Transverse colon (tissue), 4 donors: ENCODE data around the gene FAM171A1. TPM values are rescaled to one million over a fixed set of nuclear protein-coding genes. Genes with fewer than 3 reads are reported as not detected.

Experiments used
- DNase-seq: peaks from one replicate; pipeline ENCODE4 v3.0.0-alpha.2; 2019
- H3K27ac ChIP-seq, 4 donors: fragments of 200-600 bp; sonication (generic); 2 replicates each; pipeline ENCODE4 v1.5.1; 2016 to 2018; ENCODE audit warnings: inconsistent platforms in 4 of 4
- H3K27me3 ChIP-seq: fragments of 200-600 bp; sonication (generic); 2 replicates; pipeline ENCODE4 v1.5.1; 2017; ENCODE audit warnings: inconsistent platforms
- H3K36me3 ChIP-seq, 4 donors: fragments of 200-600 bp; sonication (generic); 2 replicates each; pipeline ENCODE4 v1.5.1; 2017 to 2019; ENCODE audit warnings: inconsistent platforms in 4 of 4
- H3K4me1 ChIP-seq, 4 donors: fragments of 200-600 bp; sonication (generic); 2 replicates each; pipeline ENCODE4 v1.5.1; 2017 to 2020; ENCODE audit warnings: inconsistent platforms in 4 of 4
- H3K4me3 ChIP-seq, 4 donors: fragments of 200-600 bp; sonication (generic); 1 replicate in 1 of 4; 2 replicates in 3 of 4; pipeline versions ENCODE4 v1.5.1 to v1.6.1; 2017 to 2019; ENCODE audit warnings: inconsistent platforms in 4 of 4
- H3K9me3 ChIP-seq, 2 donors: fragments of 200-600 bp; sonication (generic); 2 replicates each; pipeline ENCODE4 v1.5.1; 2017 to 2019; ENCODE audit warnings: inconsistent platforms in 2 of 2
- CTCF ChIP-seq, 5 experiments: fragments of 200-600 bp in 3 of 5; fragments of 450-650 bp in 2 of 5; sonication (generic) in 3 of 5; IDR thresholded peaks; 1 replicate in 2 of 5; 2 replicates in 3 of 5; pipeline ENCODE4 v1.5.1; 2016 to 2017; ENCODE audit warnings: antibody characterized with exemption in 5 of 5, inconsistent platforms in 3 of 5, mild to moderate bottlenecking in 2 of 5, moderate library complexity in 1 of 5
- EP300 ChIP-seq: sonication (generic); formaldehyde crosslinking; IDR thresholded peaks from one replicate; pipeline ENCODE4 v1.6.1; 2017; ENCODE audit warnings: antibody characterized with exemption, low read depth
- POLR2A ChIP-seq: fragments of 450-650 bp; IDR thresholded peaks from one replicate; pipeline ENCODE4 v1.6.1; 2016; ENCODE audit warnings: antibody characterized with exemption, mild to moderate bottlenecking, moderate library complexity
- POLR2AphosphoS5 ChIP-seq, 3 donors: sonication (generic); formaldehyde crosslinking; IDR thresholded peaks; one replicate each; pipeline ENCODE4 v1.6.1; 2016; ENCODE audit warnings: antibody characterized with exemption in 3 of 3
- WGBS, 2 donors: methylation state at CpG; one replicate each; pipeline ENCODE4 v1.1.5; 2018; ENCODE audit warnings: low coverage in 1 of 2; 5-methylcytosine and 5-hydroxymethylcytosine counted together
- in situ Hi-C, 4 donors: fragments of 200-750 bp; cut with MboI; loops; one replicate each; pipeline versions ENCODE4 v1.15.0 to v1.15.1; 2017; ENCODE audit warnings: low sequenced_read_pairs in 3 of 4, low pct_ligation_motif_present in 1 of 4, low pct_unique_long_range_greater_than_20kb in 1 of 4
- intact Hi-C: fragments of 100-400 bp; cut with DNase I; formaldehyde crosslinking; loops from one replicate; pipeline ENCODE4 v1.15.1; 2023; ENCODE audit warnings: low total_unique reads
- total RNA-seq, 4 donors: library from RNA; depleted of rRNA; stranded (reverse); fragments of >200 nt; gene quantifications; one replicate each; pipeline ENCODE4 v1.1.0, GENCODE V29; 2016

FAM171A1 gene
- total RNA-seq, 4 donors from 2014 or later = 29.2 to 42.2 (median 38.2) TPM

- TF ChIP-seq CTCF (IDR thresholded peaks at IDR 0.05) = no peak
- no peak for TF ChIP-seq POLR2AphosphoS5 (IDR thresholded peaks at IDR 0.05)
- no peak for TF ChIP-seq POLR2A
- TF ChIP-seq EP300 = no peak
- Histone ChIP-seq H3K27ac (peak overlapping the region in 1 of 4 donors; percentile 22), H3K36me3 (no peaks in the 10 kb centered on the region), H3K4me3 (no peak overlapping the region), H3K9me3 (no peaks in the 10 kb centered on the region), H3K4me1 (peaks cover 0 to 30% (median 17%) of the 10 kb centered on the region in 4 donors), H3K27me3 (no peaks in the 10 kb centered on the region)
- 71 to 94% methylated on average over 3 to 12 of the region's 12 CpGs for WGBS, 2 donors
- intact Hi-C loops (no loop called here), in situ Hi-C loops (no loop called here)
- no peak for DNase-seq
Measured at GRCh38 chr10:15311569-15312280, 59.4 kb downstream of the FAM171A1 start.

DNA sequence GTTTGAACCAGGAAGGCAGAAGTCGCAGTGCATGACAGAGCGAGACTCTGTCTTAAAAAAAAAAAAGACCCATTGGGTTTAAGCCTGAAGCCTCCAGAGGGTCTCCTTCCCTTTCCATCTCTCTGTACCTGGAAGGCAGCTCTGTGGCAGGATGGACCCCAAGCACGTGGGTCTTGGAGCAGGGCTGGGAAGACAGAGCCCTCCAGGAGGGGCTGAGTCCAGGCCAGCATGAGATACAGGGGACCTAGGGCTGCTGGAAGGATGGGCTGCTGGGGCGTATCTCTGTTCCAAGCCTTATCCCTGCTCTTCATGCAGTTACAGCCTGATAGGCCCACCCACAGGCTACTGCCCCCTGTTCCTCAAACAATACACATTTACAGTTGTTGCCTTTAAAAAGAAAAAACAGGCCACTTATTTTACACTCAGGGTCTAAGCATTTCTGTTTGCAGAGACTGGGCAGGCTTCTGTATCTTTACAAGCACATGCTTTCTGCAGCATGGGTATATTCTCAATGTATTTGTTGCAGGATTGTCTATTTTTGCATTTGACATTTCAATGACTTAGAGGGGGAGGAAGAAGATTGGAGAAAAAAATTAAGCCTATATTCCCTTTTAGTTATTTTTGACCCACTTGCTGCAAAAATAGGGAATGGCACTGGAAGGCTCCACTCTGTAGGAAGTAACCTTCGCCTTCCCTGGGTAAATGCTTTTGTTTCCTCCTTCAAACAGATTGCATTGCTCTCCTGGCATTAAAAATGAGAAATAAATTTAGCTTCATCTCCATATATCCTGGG, 60.1 kb downstream of the FAM171A1 start:
- in situ Hi-C loops = no loop called here
- DNase-seq = no peak
- peak overlapping the region in 1 of 4 donors; percentile 22 for H3K27ac ChIP-seq
- H3K4me3 ChIP-seq = no peak overlapping the region
- TF ChIP-seq CTCF (IDR thresholded peaks at IDR 0.05) (no peak), POLR2A (no peak), EP300 (no peak), POLR2AphosphoS5 (IDR thresholded peaks at IDR 0.05) (no peak)
- H3K27me3 ChIP-seq = no peaks in the 10 kb centered on the region
- no peaks in the 10 kb centered on the region for H3K36me3 ChIP-seq
- H3K4me1 ChIP-seq = peaks cover 0 to 23% (median 9%) of the 10 kb centered on the region in 4 donors
- WGBS, 2 donors = 80 to 88% methylated on average over 1 to 5 of the region's 5 CpGs
- no peaks in the 10 kb centered on the region for H3K9me3 ChIP-seq
- intact Hi-C loops = no loop called here

DNA sequence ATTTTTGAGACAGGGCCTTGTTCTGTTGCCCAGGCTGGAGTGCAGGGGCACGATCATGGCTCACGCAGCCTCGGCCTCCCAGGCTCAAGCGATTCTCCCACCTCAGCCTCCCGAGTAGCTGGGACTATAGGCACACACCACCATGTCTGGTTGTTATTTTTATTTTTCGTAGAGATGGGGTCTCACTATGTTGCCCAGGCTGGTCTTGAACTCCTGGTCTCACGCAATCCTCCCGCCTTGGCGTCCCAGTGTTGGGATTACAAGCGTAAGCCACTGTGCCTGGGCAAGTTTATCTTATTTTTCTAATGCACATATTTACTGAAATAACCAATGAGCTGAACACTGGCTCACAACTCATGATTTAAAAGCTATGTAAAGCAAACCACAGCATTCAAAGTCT, 61.9 kb downstream of the FAM171A1 start:
- 93 to 94% methylated on average over 10 of the region's 10 CpGs for WGBS, 2 donors

More for the DNA sequence above, 61.9 kb downstream of the FAM171A1 start:
- H3K27me3 ChIP-seq = no peaks in the 10 kb centered on the region
- no peak for DNase-seq
- TF ChIP-seq EP300 = no peak
- no peak for TF ChIP-seq POLR2A
- no peak for TF ChIP-seq POLR2AphosphoS5 (IDR thresholded peaks at IDR 0.05)
- no peak for TF ChIP-seq CTCF (IDR thresholded peaks at IDR 0.05)
- no peak overlapping the region for H3K4me3 ChIP-seq
- H3K4me1 ChIP-seq = peaks cover 0 to 27% (median 9%) of the 10 kb centered on the region in 4 donors
- intact Hi-C loops (no loop called here), in situ Hi-C loops (no loop called here)
- H3K36me3 ChIP-seq = no peaks in the 10 kb centered on the region
- no peaks in the 10 kb centered on the region for H3K9me3 ChIP-seq
- H3K27ac ChIP-seq = no peak overlapping the region
